NCI-H460 (cell line): Measurements from ENCODE around the gene FNBP1. TPM values are rescaled to one million over a fixed set of nuclear protein-coding genes. Genes with fewer than 3 reads are reported as not detected.
"Not testable (repeated sequence)": the region's sequence is repeated elsewhere in the genome, so short reads cannot be mapped to it uniquely, and the experiment has no call there.

Experiments
- DNase-seq: peaks from one replicate; pipeline ENCODE4 v3.0.0-alpha.2; 2016; ENCODE audit warnings: low read depth; ENCODE audit errors: extremely low read depth
- total RNA-seq: library from RNA; depleted of rRNA; stranded (reverse); fragments of >200 nt; shearing (Covaris generic); gene quantifications from 2 replicates; pipeline ENCODE4 v1.2.3, GENCODE V29; 2014

The FNBP1 gene
- total RNA-seq, 1 experiment from 2014 or later: 39.1 TPM

DNA sequence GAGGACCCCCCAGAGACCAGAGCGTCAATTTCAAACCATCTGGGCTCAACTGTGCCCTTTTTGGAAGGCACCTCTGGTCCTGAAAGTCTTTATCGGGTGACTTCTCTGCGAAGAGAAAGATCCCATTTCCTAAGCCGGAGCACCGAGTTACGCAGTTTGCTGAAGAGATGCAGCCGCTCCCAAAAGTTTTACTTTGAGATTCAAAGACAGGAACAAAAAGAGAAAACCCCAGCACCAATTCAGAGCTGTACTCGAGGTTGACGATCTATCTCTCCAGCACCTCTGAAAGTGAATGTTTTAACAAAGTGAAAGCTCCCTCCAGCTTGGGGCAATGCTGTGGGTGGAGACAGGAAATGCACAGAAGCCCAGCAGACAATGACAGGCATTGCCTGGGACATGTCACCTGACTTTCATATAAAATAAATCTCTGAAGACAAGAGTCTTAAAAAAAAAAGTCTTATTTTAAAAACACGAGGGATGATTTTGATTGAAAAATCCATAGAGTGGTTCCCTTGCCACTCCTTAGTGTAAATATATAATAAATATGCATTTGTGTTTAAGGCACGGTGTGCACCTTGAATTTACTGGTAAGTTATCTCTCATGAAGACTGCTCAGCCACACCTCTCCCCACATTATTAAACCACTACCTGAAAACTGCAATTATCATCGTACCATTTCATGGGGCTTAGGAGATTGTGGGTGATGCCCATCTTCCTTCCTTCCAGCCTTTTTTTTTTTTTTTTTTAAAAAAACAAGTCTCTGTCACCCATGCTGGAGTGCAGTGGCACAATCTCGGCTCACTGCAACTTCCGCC lies 79.9 kb downstream of the FNBP1 start:
- DNase-seq: no peak

DNA sequence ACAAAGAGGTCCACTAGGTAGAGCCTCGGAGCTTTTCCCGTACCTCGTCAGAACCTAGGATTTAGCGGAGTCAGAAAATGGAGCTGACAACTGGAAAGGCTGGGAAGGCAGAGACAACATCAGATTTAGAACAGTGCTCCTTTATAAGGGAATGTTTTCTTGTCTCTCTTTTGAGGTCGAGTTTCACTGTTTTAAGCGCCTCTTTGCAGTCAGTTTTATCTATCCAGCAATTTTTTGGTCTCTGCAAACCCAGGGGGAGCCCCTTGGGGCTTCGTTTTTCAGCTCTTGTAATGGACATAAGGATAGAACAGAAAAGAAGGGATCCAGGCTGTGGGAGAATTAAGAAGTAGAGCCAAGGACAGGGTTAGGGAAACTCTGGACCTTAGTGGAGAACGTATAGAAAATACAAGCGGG lies 80.5 kb downstream of the FNBP1 start:
- no peak for DNase-seq

DNA sequence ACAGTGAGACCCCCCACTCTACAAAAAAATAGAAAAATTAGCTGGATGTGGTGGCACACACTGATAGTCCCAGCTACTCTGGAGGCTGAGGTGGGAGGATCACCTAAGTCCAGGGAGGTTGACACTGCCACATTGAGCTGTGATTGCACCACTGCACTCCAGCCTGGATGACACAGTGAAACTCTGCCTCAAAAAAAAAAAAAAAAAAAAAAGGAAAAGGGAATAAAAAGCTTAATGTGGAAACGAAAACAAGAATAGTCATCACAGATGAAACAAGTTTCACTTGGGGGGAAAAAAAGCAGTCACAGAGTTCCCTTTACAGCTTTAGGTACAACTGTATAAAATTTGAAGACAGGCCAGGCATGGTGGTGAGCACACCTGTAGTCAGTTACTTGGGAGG lies 84.2 kb downstream of the FNBP1 start:
- DNase-seq: no peak

DNA sequence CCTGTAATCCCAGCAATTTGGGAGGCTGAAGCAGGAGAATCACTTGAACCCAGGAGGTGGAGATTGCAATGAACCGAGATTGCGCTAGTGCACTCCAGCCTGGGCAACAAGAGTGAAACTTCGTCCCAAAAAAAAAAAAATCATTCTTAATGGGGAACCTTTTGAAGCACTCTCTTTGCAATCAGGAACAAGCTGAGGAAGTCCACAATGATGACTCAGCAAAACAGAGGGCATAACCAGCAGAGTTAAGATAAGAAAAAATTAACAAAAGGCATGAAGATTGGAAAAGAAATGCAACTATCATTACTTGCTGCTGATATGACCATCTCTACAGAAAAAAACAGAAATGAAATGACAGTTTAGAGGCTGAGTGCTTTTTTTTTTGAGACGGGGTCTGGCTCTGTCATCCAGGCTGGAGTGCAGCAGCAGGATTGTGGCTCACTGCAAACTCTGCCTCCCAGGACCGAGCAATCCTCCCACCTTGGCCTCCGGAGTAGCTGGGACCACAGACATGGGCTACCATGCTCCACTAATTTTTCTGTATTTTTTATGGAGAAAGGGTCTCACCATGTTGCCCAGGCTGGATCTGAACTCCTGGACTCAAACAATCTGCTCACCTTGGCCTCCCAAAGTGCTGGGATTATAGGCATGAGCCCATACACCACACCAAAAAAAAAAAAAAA lies 88.0 kb downstream of the FNBP1 start:
- DNase-seq: no peak

GRCh38 chr9:129953736-129954135 lies 89.3 kb downstream of the FNBP1 start:
- DNase-seq: no peak

DNA sequence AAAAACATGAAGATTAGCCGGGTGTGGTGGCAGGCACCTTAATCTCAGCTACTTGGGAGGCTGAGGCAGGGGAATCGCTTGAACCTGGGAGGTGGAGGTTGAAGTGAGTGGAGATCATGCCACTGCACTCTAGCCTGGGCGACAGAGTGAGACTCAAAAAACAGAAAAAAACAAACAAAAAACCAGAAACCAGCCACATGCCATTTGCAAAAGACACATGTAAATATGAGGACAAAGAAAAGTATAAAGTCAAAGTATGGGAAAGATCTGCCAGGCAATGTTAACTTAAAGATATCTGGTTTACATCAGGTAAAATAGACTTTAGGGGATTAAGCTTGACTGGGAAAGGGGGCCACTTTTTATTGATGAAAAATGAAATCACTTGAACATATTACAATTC lies 90.7 kb downstream of the FNBP1 start:
- no peak for DNase-seq

DNA sequence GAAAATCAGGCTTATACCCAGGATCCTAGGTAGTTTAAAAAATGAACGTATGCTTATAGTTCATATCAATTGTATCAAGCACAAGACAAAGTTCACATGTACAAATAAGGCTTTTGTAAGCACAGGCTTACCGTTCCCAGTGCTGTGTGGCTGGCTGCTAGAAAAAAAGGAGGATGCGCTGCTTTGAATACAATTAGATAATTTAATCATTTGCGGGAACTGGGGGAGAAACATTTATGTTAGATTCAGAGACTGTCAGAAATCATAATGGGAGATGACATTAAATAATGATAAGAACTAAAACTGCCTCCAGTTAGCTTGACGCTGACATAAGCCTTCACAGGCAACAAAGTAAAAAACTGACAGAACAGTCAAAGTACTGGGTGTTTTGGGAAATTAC lies 93.2 kb downstream of the FNBP1 start:
- DNase-seq: no peak

GRCh38 chr9:129948626-129949025 lies 94.4 kb downstream of the FNBP1 start:
- not testable (repeated sequence) for DNase-seq

GRCh38 chr9:129946246-129946995 lies 96.6 kb downstream of the FNBP1 start:
- DNase-seq: no peak

GRCh38 chr9:129945314-129945713 lies 97.7 kb downstream of the FNBP1 start:
- no peak for DNase-seq

DNA sequence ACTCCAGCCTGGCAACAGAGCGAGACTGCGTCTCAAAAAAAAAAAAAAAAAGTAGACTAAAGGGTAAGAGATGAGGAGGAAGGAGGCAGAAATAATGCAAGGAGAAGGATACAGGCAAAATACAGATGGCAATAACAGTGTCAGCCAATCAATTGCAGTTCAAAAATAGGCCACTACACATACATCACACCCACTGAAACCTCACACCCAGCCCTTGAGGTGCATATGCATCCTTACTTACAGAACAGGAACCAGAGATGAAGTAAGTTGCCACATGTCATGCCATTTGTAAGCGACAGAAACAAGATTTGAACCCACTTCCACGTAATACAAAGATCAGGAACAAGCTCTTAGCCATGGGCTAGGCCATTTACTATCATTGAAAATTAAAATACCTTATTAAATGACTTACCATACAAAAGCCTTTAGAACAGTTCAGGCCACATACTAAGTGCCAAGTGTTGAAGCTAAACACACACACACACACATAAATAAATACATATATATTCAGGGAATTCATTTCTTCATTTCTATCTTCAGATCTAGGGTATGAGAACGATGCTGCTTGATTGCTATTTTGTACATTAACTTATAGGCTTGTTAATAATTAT lies 98.4 kb downstream of the FNBP1 start:
- DNase-seq: no peak

GRCh38 chr9:129939431-129939830 lies 103.6 kb downstream of the FNBP1 start:
- no peak for DNase-seq

GRCh38 chr9:129938291-129938979 lies 104.6 kb downstream of the FNBP1 start:
- DNase-seq: no peak

DNA sequence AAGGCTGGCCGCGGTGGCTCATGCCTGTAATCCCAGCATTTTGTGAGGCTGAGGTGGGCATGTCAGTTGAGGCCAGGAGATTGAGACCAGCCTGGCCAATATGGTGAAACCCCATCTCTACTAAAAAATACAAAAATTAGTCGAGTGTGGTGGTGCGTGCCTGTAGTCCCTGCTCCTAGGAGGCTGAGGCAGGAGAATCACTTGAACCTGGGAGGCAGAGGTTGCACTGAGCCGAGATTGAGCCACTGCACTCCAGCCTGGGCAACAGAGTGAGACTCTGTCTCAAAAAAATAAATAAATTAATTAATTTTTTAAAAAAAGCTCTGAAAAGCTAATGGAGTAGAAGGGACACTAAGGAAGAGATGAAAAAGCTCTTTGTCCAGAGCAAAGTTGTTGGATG lies 105.1 kb downstream of the FNBP1 start:
- not testable (repeated sequence) for DNase-seq

DNA sequence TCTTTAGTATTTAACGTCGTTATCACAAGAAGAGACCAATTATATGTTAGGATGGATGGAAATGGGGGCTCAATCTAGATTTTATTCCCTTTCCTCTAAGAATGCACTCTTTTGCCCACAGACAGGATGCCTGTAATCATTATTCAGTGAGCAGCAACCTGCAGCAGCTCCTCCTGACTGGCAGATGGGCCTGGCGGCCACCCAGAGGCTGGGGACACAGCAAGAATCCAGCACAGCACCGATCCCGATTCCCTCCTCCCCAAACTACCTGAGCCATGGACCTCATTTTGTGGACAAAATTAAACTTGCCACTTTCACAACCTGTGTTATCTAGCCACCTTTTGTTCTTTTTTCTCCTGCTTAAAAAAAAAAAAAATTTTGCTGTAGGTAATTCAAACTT lies 106.8 kb downstream of the FNBP1 start:
- no peak for DNase-seq

DNA sequence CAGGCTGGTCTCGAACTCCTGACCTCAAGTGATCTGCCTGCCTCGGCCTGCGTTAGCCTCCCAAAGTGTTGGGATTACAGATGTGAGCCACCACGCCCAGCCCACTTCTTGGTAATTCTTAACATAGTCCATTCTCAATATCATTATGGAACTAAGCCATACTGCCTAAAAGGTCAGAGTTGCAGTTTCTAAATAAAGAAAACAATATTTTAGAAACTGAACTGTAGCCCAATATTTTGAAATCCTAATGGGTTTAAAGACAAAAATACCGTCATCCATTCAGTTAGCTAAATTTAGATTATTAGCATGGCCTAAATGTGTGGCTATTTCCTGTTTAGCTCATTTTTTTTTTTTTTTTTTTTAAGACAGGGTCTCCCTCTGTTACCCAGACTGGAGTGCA lies 108.2 kb downstream of the FNBP1 start:
- DNase-seq: no peak

DNA sequence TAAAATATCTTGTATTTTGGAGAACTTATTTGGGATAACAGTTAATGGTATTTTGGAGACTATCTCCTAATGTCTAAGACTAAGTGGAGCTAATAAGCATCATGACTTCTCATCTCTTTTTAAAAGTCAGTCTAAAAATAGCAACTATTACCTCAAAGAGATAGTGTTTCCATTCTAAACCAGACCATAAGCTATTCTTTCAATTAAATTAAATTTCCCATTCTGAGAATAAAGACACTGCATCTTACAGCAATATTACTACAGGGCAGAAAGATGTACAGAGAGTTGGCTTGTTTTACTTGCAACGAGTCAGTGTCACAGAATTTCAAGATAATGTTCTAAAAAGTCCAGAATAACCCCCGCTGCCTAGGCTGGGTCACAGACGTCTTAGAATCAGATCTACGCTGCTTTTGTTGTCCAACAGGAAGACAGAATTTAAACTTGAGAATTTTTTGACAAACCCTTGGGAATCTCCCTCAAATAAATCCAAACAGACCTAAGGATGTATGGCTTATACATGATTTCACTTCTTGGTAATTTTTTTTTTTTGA lies 108.9 kb downstream of the FNBP1 start:
- no peak for DNase-seq

DNA sequence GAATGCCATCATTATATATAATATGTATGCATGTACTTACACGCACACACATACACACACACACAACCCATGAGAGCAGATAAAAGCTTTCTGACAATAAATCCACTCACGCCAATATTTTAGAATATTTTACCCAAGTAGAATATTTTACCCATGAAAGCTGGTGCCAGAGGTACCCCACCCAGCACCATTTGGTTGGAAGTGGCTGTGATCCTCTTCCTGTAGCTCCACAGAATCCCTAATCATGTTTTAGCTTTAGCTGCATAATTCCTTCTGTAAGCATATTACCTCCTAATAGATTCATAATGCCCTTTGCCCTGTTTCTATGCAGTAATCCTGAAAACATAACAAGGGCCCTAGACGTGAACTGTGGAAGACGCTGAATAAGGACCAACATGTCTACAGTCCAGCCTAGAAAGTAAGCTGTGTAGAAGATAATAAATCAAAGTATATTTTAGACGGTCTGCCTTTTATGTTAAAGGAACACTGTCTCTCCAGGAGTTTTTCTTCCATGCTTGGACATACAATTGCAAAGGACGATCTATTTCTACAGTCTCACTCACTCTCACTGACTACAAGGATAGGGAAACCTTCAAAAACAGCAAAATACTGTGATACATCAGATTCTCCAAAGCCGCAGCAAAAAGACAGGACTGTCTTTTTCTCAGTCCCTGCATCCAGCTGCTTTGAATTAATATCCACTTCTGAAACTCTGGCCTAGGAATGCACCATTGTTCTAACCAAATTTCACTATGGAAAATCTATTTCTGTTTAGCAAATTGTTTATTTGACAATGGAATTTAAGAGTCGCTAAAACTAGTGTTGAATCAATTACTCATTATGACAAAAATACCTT lies 109.6 kb downstream of the FNBP1 start:
- DNase-seq: no peak
